GM12875 (cell line): ENCODE data around the gene KLF11.

Experiments used
- H3K4me3 ChIP-seq: one replicate; pipeline ENCODE4 v1.5.1; 2011; ENCODE audit warnings: low read depth, low read length, control low read depth
- CTCF ChIP-seq: IDR thresholded peaks from 2 replicates; pipeline ENCODE4 v1.5.1; 2011; ENCODE audit warnings: low read depth, mild to moderate bottlenecking, control low read depth, inconsistent platforms, low read length, moderate library complexity, borderline replicate concordance; ENCODE audit not compliant: insufficient read depth

KLF11 gene

GRCh38 chr2:10072656-10073480, 29.5 kb downstream of the KLF11 start:
- TF ChIP-seq CTCF = peak; percentile 89
- no peak overlapping the region for H3K4me3 ChIP-seq

- H3K4me3 ChIP-seq = no peak overlapping the region
- TF ChIP-seq CTCF = no peak
Measured at GRCh38 chr2:10073706-10074105, 30.4 kb downstream of the KLF11 start.

GRCh38 chr2:10075101-10075500, 31.8 kb downstream of the KLF11 start:
- H3K4me3 ChIP-seq = no peak overlapping the region
- no peak for TF ChIP-seq CTCF

GRCh38 chr2:10075571-10076209, 32.3 kb downstream of the KLF11 start:
- TF ChIP-seq CTCF = no peak
- no peak overlapping the region for H3K4me3 ChIP-seq

GRCh38 chr2:10076511-10076910, 33.2 kb downstream of the KLF11 start:
- TF ChIP-seq CTCF = no peak
- no peak overlapping the region for H3K4me3 ChIP-seq

- no peak for TF ChIP-seq CTCF
- H3K4me3 ChIP-seq = no peak overlapping the region
Measured at GRCh38 chr2:10076988-10077527, 33.7 kb downstream of the KLF11 start.
